Erythroblast (primary cell): Measurements from ENCODE around the gene OCA2.

Experiments used
- GATA1 ChIP-seq: IDR thresholded peaks from 2 replicates; pipeline ENCODE4 v1.6.1; 2011; ENCODE audit warnings: low read depth, mild to moderate bottlenecking, control low read depth, low read length, moderate library complexity
- POLR2A ChIP-seq: IDR thresholded peaks from 2 replicates; pipeline ENCODE4 v1.6.1; 2011; ENCODE audit warnings: mild to moderate bottlenecking, low read length

DNA sequence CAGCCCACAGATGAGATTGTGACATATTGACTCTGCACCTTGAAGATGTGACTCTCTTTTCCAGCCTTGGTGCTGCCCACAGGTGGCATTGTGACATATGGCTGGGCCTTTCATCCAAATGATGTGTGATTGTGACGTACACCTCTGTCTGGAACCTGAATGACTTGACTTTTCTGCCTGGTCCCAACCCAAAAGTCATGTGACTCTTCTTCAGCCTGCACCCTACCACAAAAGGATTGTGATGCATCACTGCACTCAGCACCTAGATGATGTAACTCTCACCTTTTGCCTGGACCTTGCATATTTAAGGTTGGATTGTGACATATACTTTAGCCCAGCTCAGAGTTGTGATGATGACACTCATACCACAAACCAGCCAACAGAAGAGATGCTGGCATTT is 204.5 kb downstream of the OCA2 start:
- TF ChIP-seq GATA1: no peak
- TF ChIP-seq POLR2A: no peak
